ENCODE results near the gene USP7. TPM values are rescaled to one million over a fixed set of nuclear protein-coding genes. Genes with fewer than 3 reads are reported as not detected.

Gene USP7
- total and polyA plus RNA-seq, 7 experiments from 2014 or later, result 8.9 to 261 (median 176) TPM

GRCh38 chr16:8890549-8890921 lies 73.2 kb downstream of the USP7 start:
- Histone ChIP-seq H3K4me3 (ENCODE audit: low read length) (no peak overlapping the region), H3K27me3 (ENCODE audit: control insufficient read depth in 2 of 2, insufficient read depth in 2 of 2, low read length in 2 of 2) (no peaks in the 10 kb centered on the region), H3K27ac (ENCODE audit: low read depth, low read length) (no peak overlapping the region), H3K4me1 (ENCODE audit: control insufficient read depth in 2 of 2, insufficient read depth in 2 of 2, low read length in 2 of 2) (no peaks in the 10 kb centered on the region), H3K9me3 (ENCODE audit: control insufficient read depth in 2 of 3, low read length in 3 of 3) (no peaks in the 10 kb centered on the region), H3K36me3 (ENCODE audit: control insufficient read depth in 2 of 3, insufficient read depth in 3 of 3, low read length in 3 of 3) (peaks cover 3 to 56% (median 6%) of the 10 kb centered on the region in 3 experiments)
- ChIA-PET CTCF (interaction anchor here (0.7 kb wide), 1 partner anchor 212 kb away, joined by 3 read pairs; no protein-coding TSS in a partner anchor), POLR2A (interaction anchor here (0.5 kb wide), 1 partner anchor 17 kb away, joined by 3 read pairs; no protein-coding TSS in a partner anchor)
- ATAC-seq, result no peak
- H3K4me3 Mint-ChIP-seq, result no peak overlapping the region
- peaks cover 5 to 6% (median 5%) of the 10 kb centered on the region in 7 donors for H3K4me1 Mint-ChIP-seq
- no peak for DNase-seq
- H3K36me3 Mint-ChIP-seq, result peaks cover 15 to 30% (median 25%) of the 10 kb centered on the region in 5 donors
- intact Hi-C loops (cut with micrococcal nuclease), result loop anchor here in 1 of 2 donors (5.0 kb wide), 1 partner anchor 117 kb away; no protein-coding TSS in a partner anchor
- peaks cover 0 to 5% (median 4%) of the 10 kb centered on the region in 5 donors for H3K27me3 Mint-ChIP-seq
- H3K27ac Mint-ChIP-seq, result peak overlapping the region in 3 of 9 donors; percentile 54 to 67 (median 54)
- no peaks in the 10 kb centered on the region for H3K9me3 Mint-ChIP-seq

- CTCF ChIA-PET, result no interaction called here
These were observed 73.7 kb downstream of the USP7 start for GRCh38 chr16:8889893-8890548.

GRCh38 chr16:8888951-8889892 lies 74.5 kb downstream of the USP7 start:
- Mint-ChIP-seq H3K9me3 (no peaks in the 10 kb centered on the region), H3K4me1 (peaks cover 6 to 9% (median 9%) of the 10 kb centered on the region in 7 donors), H3K4me3 (no peak overlapping the region), H3K27me3 (peaks cover 0 to 10% (median 7%) of the 10 kb centered on the region in 5 donors), H3K27ac (peak overlapping the region in 1 of 9 donors; percentile 56), H3K36me3 (peaks cover 5 to 20% (median 16%) of the 10 kb centered on the region in 5 donors)
- Histone ChIP-seq H3K9me3 (ENCODE audit: control insufficient read depth in 2 of 3, low read length in 3 of 3) (no peaks in the 10 kb centered on the region), H3K4me1 (ENCODE audit: control insufficient read depth in 2 of 2, insufficient read depth in 2 of 2, low read length in 2 of 2) (no peaks in the 10 kb centered on the region), H3K4me3 (ENCODE audit: low read length) (no peak overlapping the region), H3K36me3 (ENCODE audit: control insufficient read depth in 2 of 3, insufficient read depth in 3 of 3, low read length in 3 of 3) (peaks cover 0 to 43% (median 0%) of the 10 kb centered on the region in 3 experiments), H3K27me3 (ENCODE audit: control insufficient read depth in 2 of 2, insufficient read depth in 2 of 2, low read length in 2 of 2) (no peaks in the 10 kb centered on the region), H3K27ac (ENCODE audit: low read depth, low read length) (no peak overlapping the region)
- ATAC-seq (no peak), DNase-seq (no peak)
- CTCF ChIA-PET, result no interaction called here
- intact Hi-C loops (cut with micrococcal nuclease), result no loop called here
- POLR2A ChIA-PET, result no interaction called here

More at GRCh38 chr16:8889893-8890548, 73.7 kb downstream of the USP7 start:
- DNase-seq (no peak), ATAC-seq (no peak)
- Histone ChIP-seq H3K4me1 (ENCODE audit: control insufficient read depth in 2 of 2, insufficient read depth in 2 of 2, low read length in 2 of 2) (no peaks in the 10 kb centered on the region), H3K9me3 (ENCODE audit: control insufficient read depth in 2 of 3, low read length in 3 of 3) (no peaks in the 10 kb centered on the region), H3K4me3 (ENCODE audit: low read length) (no peak overlapping the region), H3K36me3 (ENCODE audit: control insufficient read depth in 2 of 3, insufficient read depth in 3 of 3, low read length in 3 of 3) (peaks cover 0 to 51% (median 2%) of the 10 kb centered on the region in 3 experiments), H3K27me3 (ENCODE audit: control insufficient read depth in 2 of 2, insufficient read depth in 2 of 2, low read length in 2 of 2) (no peaks in the 10 kb centered on the region), H3K27ac (ENCODE audit: low read depth, low read length) (no peak overlapping the region)
- Mint-ChIP-seq H3K27ac (peak overlapping the region in 2 of 9 donors; percentile 43 to 67), H3K9me3 (no peaks in the 10 kb centered on the region), H3K36me3 (peaks cover 10 to 25% (median 23%) of the 10 kb centered on the region in 5 donors), H3K4me3 (no peak overlapping the region), H3K4me1 (peaks cover 6 to 9% (median 9%) of the 10 kb centered on the region in 7 donors), H3K27me3 (peaks cover 0 to 10% (median 7%) of the 10 kb centered on the region in 5 donors)
- intact Hi-C loops (cut with micrococcal nuclease), result loop anchor here in 1 of 2 donors (5.0 kb wide), 1 partner anchor 117 kb away; no protein-coding TSS in a partner anchor
- POLR2A ChIA-PET, result interaction anchor here (0.5 kb wide), 1 partner anchor 17 kb away, joined by 3 read pairs; no protein-coding TSS in a partner anchor

- no peaks in the 10 kb centered on the region for H3K4me1 ChIP-seq (ENCODE audit: control insufficient read depth in 2 of 2, insufficient read depth in 2 of 2, low read length in 2 of 2)
- ATAC-seq (no peak), DNase-seq (no peak)
- peaks cover 6 to 9% (median 8%) of the 10 kb centered on the region in 7 donors for H3K4me1 Mint-ChIP-seq
- peaks cover 0 to 31% (median 0%) of the 10 kb centered on the region in 3 experiments for H3K36me3 ChIP-seq (ENCODE audit: control insufficient read depth in 2 of 3, insufficient read depth in 3 of 3, low read length in 3 of 3)
- no peaks in the 10 kb centered on the region for H3K27me3 ChIP-seq (ENCODE audit: control insufficient read depth in 2 of 2, insufficient read depth in 2 of 2, low read length in 2 of 2)
- ChIA-PET POLR2A (no interaction called here), CTCF (interaction anchor here (0.6 to 0.7 kb wide), 2 partner anchors 18 to 71 kb away, joined by 3 to 8 read pairs; no protein-coding TSS in a partner anchor)
- H3K27ac Mint-ChIP-seq, result peak overlapping the region in 2 of 9 donors; percentile 58 to 59
- H3K4me3 ChIP-seq (ENCODE audit: low read length), result no peak overlapping the region
- H3K4me3 Mint-ChIP-seq, result no peak overlapping the region
- H3K36me3 Mint-ChIP-seq, result peaks cover under 1 to 16% (median 12%) of the 10 kb centered on the region in 5 donors
- intact Hi-C loops (cut with micrococcal nuclease), result no loop called here
- H3K27ac ChIP-seq (ENCODE audit: low read depth, low read length), result no peak overlapping the region
- peaks cover 0 to 10% (median 7%) of the 10 kb centered on the region in 5 donors for H3K27me3 Mint-ChIP-seq
- no peaks in the 10 kb centered on the region for H3K9me3 ChIP-seq (ENCODE audit: control insufficient read depth in 2 of 3, low read length in 3 of 3)
- no peaks in the 10 kb centered on the region for H3K9me3 Mint-ChIP-seq
These were observed 75.7 kb downstream of the USP7 start for GRCh38 chr16:8887952-8888560.

GRCh38 chr16:8887431-8887765 lies 76.3 kb downstream of the USP7 start:
- Mint-ChIP-seq H3K4me3 (no peak overlapping the region), H3K9me3 (no peaks in the 10 kb centered on the region), H3K27me3 (peaks cover 0 to 10% (median 7%) of the 10 kb centered on the region in 5 donors), H3K36me3 (peaks cover 0 to 16% (median 12%) of the 10 kb centered on the region in 5 donors), H3K4me1 (peaks cover 6 to 9% (median 8%) of the 10 kb centered on the region in 7 donors), H3K27ac (peak overlapping the region in 5 of 9 donors; percentile 8 to 86 (median 56))
- ChIA-PET POLR2A (no interaction called here), CTCF (interaction anchor here (0.6 kb wide), 1 partner anchor 18 kb away, joined by 3 read pairs; the partner anchor contains the start of gene CARHSP1)
- Histone ChIP-seq H3K4me1 (ENCODE audit: control insufficient read depth in 2 of 2, insufficient read depth in 2 of 2, low read length in 2 of 2) (no peaks in the 10 kb centered on the region), H3K4me3 (ENCODE audit: low read length) (no peak overlapping the region), H3K36me3 (ENCODE audit: control insufficient read depth in 2 of 3, insufficient read depth in 3 of 3, low read length in 3 of 3) (peaks cover 0 to 26% (median 0%) of the 10 kb centered on the region in 3 experiments), H3K9me3 (ENCODE audit: control insufficient read depth in 2 of 3, low read length in 3 of 3) (no peaks in the 10 kb centered on the region), H3K27me3 (ENCODE audit: control insufficient read depth in 2 of 2, insufficient read depth in 2 of 2, low read length in 2 of 2) (no peaks in the 10 kb centered on the region), H3K27ac (ENCODE audit: low read depth, low read length) (no peak overlapping the region)
- intact Hi-C loops (cut with micrococcal nuclease), result no loop called here
- DNase-seq (no peak), ATAC-seq (no peak)
